Measurements from ENCODE around the gene ITPR1. TPM values are rescaled to one million over a fixed set of nuclear protein-coding genes. Genes with fewer than 3 reads are reported as not detected.

Gene ITPR1
- total RNA-seq, 2 experiments from 2014 or later = 84.4 to 104 TPM

DNA sequence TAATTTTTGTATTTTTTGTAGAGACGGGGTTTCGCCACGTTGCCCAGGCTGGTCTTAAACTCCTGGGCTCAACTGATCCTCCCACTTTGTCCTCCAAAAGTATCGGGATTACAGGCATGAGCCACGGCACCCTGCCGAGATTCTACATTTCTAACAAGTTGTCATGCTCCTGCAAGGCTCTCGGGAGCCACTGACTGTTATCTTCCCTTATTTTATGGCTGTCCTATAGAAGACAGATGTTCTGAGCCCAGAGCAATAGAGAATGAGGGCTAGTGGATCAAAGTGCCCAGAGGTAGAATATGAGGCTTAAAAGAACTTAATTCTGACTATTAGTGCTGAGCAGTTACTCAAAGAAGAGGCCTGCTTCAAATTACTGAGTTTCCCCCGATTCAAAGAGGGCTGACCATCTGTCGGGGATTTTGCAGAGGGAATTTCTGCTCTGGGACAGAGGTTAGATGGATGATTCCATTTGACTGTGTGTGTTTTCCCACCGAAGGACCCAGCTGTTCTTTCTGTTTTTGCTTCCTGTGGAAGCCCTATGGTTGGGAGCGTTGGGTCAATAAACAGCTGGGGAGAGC is 39.5 kb downstream of the ITPR1 start:
- Histone ChIP-seq H3K27ac (ENCODE audit: low read depth, low read length, poor library complexity, severe bottlenecking) (no peak overlapping the region), H3K4me1 (ENCODE audit: insufficient read depth, low read length, poor library complexity, severe bottlenecking) (no peaks in the 10 kb centered on the region), H3K9me3 (ENCODE audit: low read length) (no peaks in the 10 kb centered on the region), H3K9me2 (ENCODE audit: insufficient read depth, low read length) (no peaks in the 10 kb centered on the region), H4K20me1 (ENCODE audit: insufficient read depth, low read length) (no peaks in the 10 kb centered on the region), H3K4me2 (ENCODE audit: low read length) (no peak overlapping the region), H2AFZ (ENCODE audit: low read length) (no peak overlapping the region), H3K79me2 (ENCODE audit: insufficient read depth, low read depth, low read length) (peaks cover 21% of the 10 kb centered on the region; the same call in 1 of the 2 replicates), H3K36me3 (ENCODE audit: insufficient read depth, low read length) (peaks cover 9% of the 10 kb centered on the region), H3K4me3 (ENCODE audit: low read depth, low read length, poor library complexity, severe bottlenecking) (no peak overlapping the region)
- DNase-seq (ENCODE audit: low spot score) = no peak
- ChIA-PET POLR2A (interaction anchor here (0.7 to 1.5 kb wide), 4 partner anchors 10 to 12 kb away, joined by 3 to 5 read pairs (median 4); no protein-coding TSS in a partner anchor), CTCF (ENCODE audit: unreplicated experiment) (no interaction called here)
- TF ChIP-seq EZH2phosphoT487 (IDR thresholded peaks at IDR 0.05; ENCODE audit: borderline replicate concordance, low read depth, low read length) = no peak
- TF ChIP-seq, protein P1, sequence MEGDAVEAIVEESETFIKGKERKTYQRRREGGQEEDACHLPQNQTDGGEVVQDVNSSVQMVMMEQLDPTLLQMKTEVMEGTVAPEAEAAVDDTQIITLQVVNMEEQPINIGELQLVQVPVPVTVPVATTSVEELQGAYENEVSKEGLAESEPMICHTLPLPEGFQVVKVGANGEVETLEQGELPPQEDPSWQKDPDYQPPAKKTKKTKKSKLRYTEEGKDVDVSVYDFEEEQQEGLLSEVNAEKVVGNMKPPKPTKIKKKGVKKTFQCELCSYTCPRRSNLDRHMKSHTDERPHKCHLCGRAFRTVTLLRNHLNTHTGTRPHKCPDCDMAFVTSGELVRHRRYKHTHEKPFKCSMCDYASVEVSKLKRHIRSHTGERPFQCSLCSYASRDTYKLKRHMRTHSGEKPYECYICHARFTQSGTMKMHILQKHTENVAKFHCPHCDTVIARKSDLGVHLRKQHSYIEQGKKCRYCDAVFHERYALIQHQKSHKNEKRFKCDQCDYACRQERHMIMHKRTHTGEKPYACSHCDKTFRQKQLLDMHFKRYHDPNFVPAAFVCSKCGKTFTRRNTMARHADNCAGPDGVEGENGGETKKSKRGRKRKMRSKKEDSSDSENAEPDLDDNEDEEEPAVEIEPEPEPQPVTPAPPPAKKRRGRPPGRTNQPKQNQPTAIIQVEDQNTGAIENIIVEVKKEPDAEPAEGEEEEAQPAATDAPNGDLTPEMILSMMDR (conservative IDR thresholded peaks at IDR 0.05; ENCODE audit: low read length) = no peak
- no TSS peak for BruUV-seq (replicated peaks)
- intact Hi-C loops (cut with micrococcal nuclease; ENCODE audit: unreplicated experiment) = no loop called here

DNA sequence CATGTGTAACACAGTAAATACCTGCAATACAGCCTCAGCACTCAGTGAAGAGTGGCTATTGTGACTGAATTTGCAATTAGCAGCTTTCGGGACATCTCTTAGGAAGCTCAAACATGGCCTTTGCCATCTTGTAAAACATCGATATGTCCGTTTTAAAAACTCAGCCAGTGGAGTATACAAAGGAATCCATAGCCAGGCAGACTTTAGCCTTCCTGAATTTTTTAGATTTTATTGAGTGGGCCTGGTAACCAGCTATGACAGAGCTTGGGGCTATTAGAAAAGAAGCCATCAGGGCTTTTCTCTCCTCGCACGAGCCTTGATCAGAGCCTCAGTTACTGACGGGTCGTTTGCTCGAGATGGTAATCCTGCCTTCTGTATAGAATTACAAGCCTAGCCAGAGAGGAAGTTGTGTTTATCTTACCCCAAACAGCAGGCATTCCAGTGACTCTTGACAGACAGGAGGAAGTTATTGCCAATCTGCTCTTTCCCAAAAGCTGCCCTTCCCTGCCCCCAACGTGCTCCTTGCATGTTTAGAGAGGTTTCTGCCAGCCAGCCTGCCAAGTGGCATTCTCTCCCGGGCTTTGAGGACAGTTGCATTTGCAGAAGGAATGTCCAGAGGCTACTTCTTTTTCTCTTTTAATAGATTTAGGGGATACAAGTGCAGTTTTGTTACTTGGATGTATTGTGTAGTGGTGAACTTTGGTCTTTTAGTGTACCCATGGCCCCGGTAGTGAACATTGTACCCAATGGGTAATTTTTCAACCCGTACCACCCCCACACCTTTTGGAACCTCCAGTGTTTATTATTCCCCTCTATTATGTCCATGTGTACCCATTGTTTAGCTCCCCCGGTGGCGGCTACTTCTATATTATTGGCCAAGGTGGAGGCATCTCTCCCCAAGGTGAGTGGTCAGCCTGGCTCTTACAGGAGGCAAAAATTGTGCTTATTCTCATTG is 40.6 kb downstream of the ITPR1 start:
- Histone ChIP-seq H3K9me2 (ENCODE audit: insufficient read depth, low read length) (no peaks in the 10 kb centered on the region), H3K4me3 (ENCODE audit: low read depth, low read length, poor library complexity, severe bottlenecking) (no peak overlapping the region), H3K79me2 (ENCODE audit: insufficient read depth, low read depth, low read length) (peaks cover 17% of the 10 kb centered on the region; the same call in 1 of the 2 replicates), H3K27ac (ENCODE audit: low read depth, low read length, poor library complexity, severe bottlenecking) (no peak overlapping the region), H4K20me1 (ENCODE audit: insufficient read depth, low read length) (no peaks in the 10 kb centered on the region), H3K4me1 (ENCODE audit: insufficient read depth, low read length, poor library complexity, severe bottlenecking) (no peaks in the 10 kb centered on the region), H2AFZ (ENCODE audit: low read length) (no peak overlapping the region), H3K36me3 (ENCODE audit: insufficient read depth, low read length) (peaks cover 20% of the 10 kb centered on the region), H3K4me2 (ENCODE audit: low read length) (no peak overlapping the region), H3K9me3 (ENCODE audit: low read length) (no peaks in the 10 kb centered on the region; the same call in 1 of the 2 replicates)
- TF ChIP-seq, protein P1 (conservative IDR thresholded peaks at IDR 0.05; ENCODE audit: low read length) = no peak
- TF ChIP-seq EZH2phosphoT487 (IDR thresholded peaks at IDR 0.05; ENCODE audit: borderline replicate concordance, low read depth, low read length) = no peak
- POLR2A ChIA-PET = interaction anchor here (1.1 to 1.5 kb wide), 5 partner anchors 9 to 21 kb away, joined by 3 to 5 read pairs (median 5); no protein-coding TSS in a partner anchor
- no TSS peak for BruUV-seq (replicated peaks)
- intact Hi-C loops (cut with micrococcal nuclease; ENCODE audit: unreplicated experiment) = no loop called here
- DNase-seq (ENCODE audit: low spot score) = no peak
- CTCF ChIA-PET (ENCODE audit: unreplicated experiment) = no interaction called here
